ENCODE data around the gene IER5.

The IER5 gene

GRCh38 chr1:181077576-181078242, 10.8 kb upstream of the IER5 start:
- DNase-seq = no peak

- no peak for DNase-seq
Observed at GRCh38 chr1:181079382-181079781, 9.1 kb upstream of the IER5 start.

GRCh38 chr1:181079920-181080319, 8.6 kb upstream of the IER5 start:
- DNase-seq = no peak

- DNase-seq = no peak
Observed at GRCh38 chr1:181080556-181080955, 7.9 kb upstream of the IER5 start.

GRCh38 chr1:181081395-181081794, 7.1 kb upstream of the IER5 start:
- DNase-seq = peak; percentile 82

GRCh38 chr1:181083842-181084605, 4.5 kb upstream of the IER5 start:
- DNase-seq = peak; percentile 90

- no peak for DNase-seq
Observed at GRCh38 chr1:181084606-181084969, 3.9 kb upstream of the IER5 start.

GRCh38 chr1:181086091-181086490, 2.4 kb upstream of the IER5 start:
- no peak for DNase-seq

- no peak for DNase-seq
Observed at GRCh38 chr1:181086926-181087325, 1.6 kb upstream of the IER5 start.

GRCh38 chr1:181087400-181087901, 1.0 kb upstream of the IER5 start:
- no peak for DNase-seq

GRCh38 chr1:181089017-181089675, 646 bp downstream of the IER5 start:
- no peak for DNase-seq

GRCh38 chr1:181089676-181090544, 1.4 kb downstream of the IER5 start:
- DNase-seq = peak; percentile 67

GRCh38 chr1:181090641-181091126, 2.2 kb downstream of the IER5 start:
- no peak for DNase-seq

GRCh38 chr1:181091309-181092040, 3.0 kb downstream of the IER5 start:
- no peak for DNase-seq

- DNase-seq = no peak
Observed at GRCh38 chr1:181092056-181092455, 3.6 kb downstream of the IER5 start.

- DNase-seq = no peak
Observed at GRCh38 chr1:181092883-181093458, 4.5 kb downstream of the IER5 start.

GRCh38 chr1:181094416-181095212, 6.1 kb downstream of the IER5 start:
- no peak for DNase-seq

GRCh38 chr1:181095260-181095659, 6.8 kb downstream of the IER5 start:
- no peak for DNase-seq

GRCh38 chr1:181095763-181096184, 7.3 kb downstream of the IER5 start:
- peak; percentile 74 for DNase-seq

- peak; percentile 62 for DNase-seq
Observed at GRCh38 chr1:181097242-181097641, 8.7 kb downstream of the IER5 start.

All from NCI-H1092 treated with DMSO at 0.1 percent for 48 hours (cell line).